ENCODE measurements around the gene LY6G6F.

LY6G6F gene

GRCh38 chr6:31680226-31681134 lies 26.2 kb upstream of the LY6G6F start, which contains the start of gene LY6G5C:
Gene LY6G5C, minus strand, starts transcription at chr6:31681067. Its CDS starts 694 bp downstream, at chr6:31680373.
- peak within 1 kb of the TSS; percentile 45 for H3K4me3 ChIP-seq (ENCODE audit: low read length)
- peak; percentile 87 for DNase-seq (ENCODE audit: low read depth)
- TF ChIP-seq CTCF (IDR thresholded peaks at IDR 0.05; ENCODE audit: insufficient read depth, low read depth, low read length, missing control alignments) = peak; percentile 81

GRCh38 chr6:31681135-31681671 lies 25.5 kb upstream of the LY6G6F start:
- H3K4me3 ChIP-seq (ENCODE audit: low read length) = peak overlapping the region; percentile 45
- TF ChIP-seq CTCF (IDR thresholded peaks at IDR 0.05; ENCODE audit: insufficient read depth, low read depth, low read length, missing control alignments) = no peak
- DNase-seq (ENCODE audit: low read depth) = peak; percentile 34

GRCh38 chr6:31683591-31683990 lies 23.1 kb upstream of the LY6G6F start:
- H3K4me3 ChIP-seq (ENCODE audit: low read length) = no peak overlapping the region
- TF ChIP-seq CTCF (IDR thresholded peaks at IDR 0.05; ENCODE audit: insufficient read depth, low read depth, low read length, missing control alignments) = no peak
- DNase-seq (ENCODE audit: low read depth) = no peak

GRCh38 chr6:31686483-31686882 lies 20.2 kb upstream of the LY6G6F start:
- TF ChIP-seq CTCF (IDR thresholded peaks at IDR 0.05; ENCODE audit: insufficient read depth, low read depth, low read length, missing control alignments) = no peak
- H3K4me3 ChIP-seq (ENCODE audit: low read length) = no peak overlapping the region
- DNase-seq (ENCODE audit: low read depth) = no peak

- no peak for DNase-seq (ENCODE audit: low read depth)
- no peak overlapping the region for H3K4me3 ChIP-seq (ENCODE audit: low read length)
- no peak for TF ChIP-seq CTCF (IDR thresholded peaks at IDR 0.05; ENCODE audit: insufficient read depth, low read depth, low read length, missing control alignments)
These were observed 19.3 kb upstream of the LY6G6F start for GRCh38 chr6:31687321-31687720.

- DNase-seq (ENCODE audit: low read depth) = no peak
- H3K4me3 ChIP-seq (ENCODE audit: low read length) = no peak overlapping the region
- TF ChIP-seq CTCF (IDR thresholded peaks at IDR 0.05; ENCODE audit: insufficient read depth, low read depth, low read length, missing control alignments) = no peak
These were observed 18.6 kb upstream of the LY6G6F start for GRCh38 chr6:31687860-31688693.
